NOMO-1 (cell line): ENCODE measurements around the gene MFNG.

Experiments
- DNase-seq, 2 experiments: peaks; one replicate each; lab custom pipeline; 2025; ENCODE audit not compliant: unreplicated experiment in 2 of 2; lab: John Stamatoyannopoulos, UW

Gene MFNG

GRCh38 chr22:37427711-37428635, 58.2 kb downstream of the MFNG start:
- DNase-seq, result no peak

- DNase-seq, result no peak
Observed at GRCh38 chr22:37427135-37427710, 59.0 kb downstream of the MFNG start, which contains the start of gene ELFN2. ELFN2 (minus strand) TSS chr22:37427479; CDS start chr22:37375534, 51,945 bp downstream.

GRCh38 chr22:37426706-37427134, 59.5 kb downstream of the MFNG start:
- no peak for DNase-seq

- DNase-seq, result no peak
Observed at GRCh38 chr22:37425800-37426705, 60.1 kb downstream of the MFNG start.

GRCh38 chr22:37425369-37425768, 60.8 kb downstream of the MFNG start:
- DNase-seq, result no peak

GRCh38 chr22:37423283-37423682, 62.9 kb downstream of the MFNG start:
- DNase-seq, result no peak

GRCh38 chr22:37421468-37421877, 64.7 kb downstream of the MFNG start:
- DNase-seq, result no peak

- peak; percentile 30 to 37 for DNase-seq
Observed at GRCh38 chr22:37420686-37421467, 65.3 kb downstream of the MFNG start.

- DNase-seq, result no peak
Observed at GRCh38 chr22:37419969-37420685, 66.1 kb downstream of the MFNG start.

GRCh38 chr22:37419370-37419968, 66.7 kb downstream of the MFNG start:
- DNase-seq, result no peak
